ENCODE data around the gene TSEN15.

TSEN15 gene

DNA sequence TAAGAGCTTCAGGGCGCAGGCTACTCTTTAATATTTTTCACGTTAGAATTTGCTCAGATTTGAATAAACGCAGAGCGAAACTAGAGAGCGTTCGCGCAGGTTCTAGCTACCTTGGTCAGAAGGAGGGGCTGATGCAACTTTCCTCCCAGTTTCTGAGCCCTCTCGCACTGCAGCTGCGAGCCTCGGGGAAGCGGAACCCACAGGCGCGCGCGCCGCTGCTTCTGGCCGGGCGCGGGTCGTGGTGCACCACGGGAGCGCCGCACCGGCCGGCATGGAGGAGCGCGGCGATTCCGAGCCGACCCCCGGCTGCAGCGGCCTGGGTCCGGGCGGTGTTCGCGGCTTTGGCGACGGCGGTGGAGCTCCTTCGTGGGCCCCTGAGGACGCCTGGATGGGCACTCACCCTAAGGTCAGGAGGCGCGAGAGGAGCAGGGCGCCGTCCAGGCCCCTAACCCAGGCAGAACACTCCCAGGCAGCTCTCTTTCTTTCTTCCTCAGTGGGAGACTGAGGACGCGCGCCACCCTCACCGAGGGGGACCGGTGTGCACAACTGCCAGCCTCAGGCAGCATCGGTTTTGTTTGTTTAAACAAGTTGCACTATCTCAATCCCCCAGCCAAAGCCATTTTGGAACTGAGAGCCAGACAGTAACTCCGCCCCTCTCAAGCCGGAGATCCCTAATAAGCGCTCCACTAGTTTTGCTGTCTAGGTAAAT, at the start of gene TSEN15:
Gene TSEN15 (plus strand): TSS at position 246 of the 709 bp plus-strand sequence. CDS start 26 bp downstream, at position 272.
- peak; percentile 87 for DNase-seq (ENCODE audit: low spot score)

- peak; percentile 60 for DNase-seq (ENCODE audit: low spot score)
These were observed 49.5 kb upstream of the TSEN15 start for GRCh38 chr1:184002071-184002470.

GRCh38 chr1:184004935-184005334, 46.6 kb upstream of the TSEN15 start:
- no peak for DNase-seq (ENCODE audit: low spot score)

DNA sequence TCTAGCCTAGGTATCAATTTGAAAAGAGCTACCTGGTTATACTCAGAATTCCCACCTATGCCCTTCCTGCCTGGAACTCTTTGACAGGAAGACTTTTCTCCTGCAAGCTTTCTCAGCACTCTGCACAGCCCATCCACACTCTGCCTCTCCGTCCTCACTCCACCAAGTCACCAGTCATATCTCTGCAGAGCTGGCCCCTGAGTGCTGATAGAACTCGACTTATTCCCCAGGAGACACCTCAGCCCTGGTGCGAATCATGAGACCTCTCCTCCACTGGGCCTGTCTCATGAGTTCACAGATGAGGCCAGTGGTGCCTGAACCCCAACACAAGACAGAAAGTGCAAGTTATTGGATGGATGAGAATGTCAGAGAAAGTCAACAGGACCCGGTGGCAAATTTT, 46.0 kb upstream of the TSEN15 start:
- DNase-seq (ENCODE audit: low spot score): no peak

GRCh38 chr1:184010788-184011187, 40.7 kb upstream of the TSEN15 start:
- DNase-seq (ENCODE audit: low spot score): no peak

- no peak for DNase-seq (ENCODE audit: low spot score)
These were observed 39.3 kb upstream of the TSEN15 start for GRCh38 chr1:184012187-184012586.

DNA sequence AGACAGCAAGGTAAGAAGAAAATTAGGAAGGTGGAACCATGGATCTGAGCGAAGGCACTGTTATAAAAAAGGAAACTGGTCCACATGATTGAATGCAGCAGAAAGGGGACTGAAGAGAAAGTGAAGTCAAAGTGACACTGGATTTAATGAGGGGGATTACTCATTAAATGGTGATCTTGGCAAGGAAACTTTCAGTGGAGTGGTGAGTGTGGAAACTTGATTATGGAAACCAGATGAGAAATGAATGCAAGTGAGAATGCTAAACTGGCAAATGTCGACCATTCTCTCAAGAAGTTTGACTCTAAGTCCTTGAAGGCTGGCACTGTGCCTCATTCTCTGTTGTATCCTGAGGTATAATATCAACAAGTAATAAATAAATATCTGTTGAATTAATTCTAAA, 37.3 kb upstream of the TSEN15 start:
- no peak for DNase-seq (ENCODE audit: low spot score)

- DNase-seq (ENCODE audit: low spot score): no peak
These were observed 35.4 kb upstream of the TSEN15 start for GRCh38 chr1:184016169-184016568.

- no peak for DNase-seq (ENCODE audit: low spot score)
These were observed 34.2 kb upstream of the TSEN15 start for GRCh38 chr1:184017306-184017705.

- DNase-seq (ENCODE audit: low spot score): no peak
These were observed 32.9 kb upstream of the TSEN15 start for GRCh38 chr1:184018622-184019021.

GRCh38 chr1:184019069-184019468, 32.5 kb upstream of the TSEN15 start:
- DNase-seq (ENCODE audit: low spot score): no peak

DNA sequence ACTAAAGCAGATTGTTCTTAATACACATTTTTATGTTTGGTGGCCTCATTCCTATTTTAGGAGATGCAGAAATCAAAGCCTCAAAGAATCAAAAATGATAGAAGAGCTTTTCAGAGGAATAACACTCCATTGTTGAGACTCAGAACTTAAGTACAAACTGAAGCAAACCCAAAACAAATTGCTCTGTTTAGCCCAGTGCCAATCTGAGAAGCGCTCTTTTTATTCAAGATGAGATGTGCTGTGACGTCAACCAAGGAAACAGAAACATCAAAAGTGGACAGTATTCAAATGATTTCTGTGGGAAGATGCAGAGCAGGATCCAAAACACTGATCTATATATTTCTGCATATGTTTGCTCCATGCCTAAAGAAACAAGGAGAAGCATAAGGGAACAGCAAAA, 32.0 kb upstream of the TSEN15 start:
- no peak for DNase-seq (ENCODE audit: low spot score)

GRCh38 chr1:184020328-184020727, 31.2 kb upstream of the TSEN15 start:
- no peak for DNase-seq (ENCODE audit: low spot score)

- DNase-seq (ENCODE audit: low spot score): no peak
These were observed 30.7 kb upstream of the TSEN15 start for GRCh38 chr1:184020855-184021254.

DNA sequence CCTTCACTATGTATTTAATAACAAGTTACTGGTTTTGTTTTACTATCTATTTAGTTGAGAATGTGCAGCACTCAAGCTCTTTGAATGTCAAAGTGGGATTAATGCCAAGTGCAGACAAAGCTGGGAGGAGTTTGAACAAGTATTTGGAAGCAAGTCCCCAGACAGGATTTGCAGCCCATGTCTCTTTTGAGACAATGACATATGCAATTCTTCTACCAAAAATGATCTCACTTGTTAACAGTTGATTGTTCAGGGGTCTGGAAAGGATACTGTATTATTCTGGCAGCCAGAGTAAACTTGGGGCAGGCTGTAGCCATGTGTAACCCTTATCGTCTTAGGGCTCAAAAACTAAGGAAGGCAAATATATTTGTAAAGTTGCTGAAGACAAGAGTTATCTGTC, 29.8 kb upstream of the TSEN15 start:
- DNase-seq (ENCODE audit: low spot score): no peak

DNA sequence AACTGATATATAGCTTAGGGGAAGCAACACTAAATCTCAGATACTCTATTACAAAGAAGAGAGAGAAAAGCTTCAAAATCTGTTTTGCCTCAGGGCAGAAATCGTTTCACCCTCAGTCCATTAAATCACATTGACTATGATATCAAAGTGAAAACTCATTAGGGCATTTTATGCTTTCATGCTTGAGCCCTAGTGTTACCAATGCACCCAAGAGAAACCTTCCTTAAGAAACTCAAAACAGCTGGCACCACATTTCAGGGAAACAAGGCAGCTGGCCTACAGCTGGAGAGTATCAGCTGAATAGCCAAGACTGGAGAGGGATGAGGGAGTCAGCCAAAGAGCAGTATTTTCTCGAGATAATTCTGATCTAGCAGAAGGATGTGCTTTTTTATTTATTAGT, 28.9 kb upstream of the TSEN15 start:
- no peak for DNase-seq (ENCODE audit: low spot score)

- DNase-seq (ENCODE audit: low spot score): no peak
These were observed 28.4 kb upstream of the TSEN15 start for GRCh38 chr1:184023171-184023570.

GRCh38 chr1:184025242-184025675, 26.3 kb upstream of the TSEN15 start:
- no peak for DNase-seq (ENCODE audit: low spot score)

DNA sequence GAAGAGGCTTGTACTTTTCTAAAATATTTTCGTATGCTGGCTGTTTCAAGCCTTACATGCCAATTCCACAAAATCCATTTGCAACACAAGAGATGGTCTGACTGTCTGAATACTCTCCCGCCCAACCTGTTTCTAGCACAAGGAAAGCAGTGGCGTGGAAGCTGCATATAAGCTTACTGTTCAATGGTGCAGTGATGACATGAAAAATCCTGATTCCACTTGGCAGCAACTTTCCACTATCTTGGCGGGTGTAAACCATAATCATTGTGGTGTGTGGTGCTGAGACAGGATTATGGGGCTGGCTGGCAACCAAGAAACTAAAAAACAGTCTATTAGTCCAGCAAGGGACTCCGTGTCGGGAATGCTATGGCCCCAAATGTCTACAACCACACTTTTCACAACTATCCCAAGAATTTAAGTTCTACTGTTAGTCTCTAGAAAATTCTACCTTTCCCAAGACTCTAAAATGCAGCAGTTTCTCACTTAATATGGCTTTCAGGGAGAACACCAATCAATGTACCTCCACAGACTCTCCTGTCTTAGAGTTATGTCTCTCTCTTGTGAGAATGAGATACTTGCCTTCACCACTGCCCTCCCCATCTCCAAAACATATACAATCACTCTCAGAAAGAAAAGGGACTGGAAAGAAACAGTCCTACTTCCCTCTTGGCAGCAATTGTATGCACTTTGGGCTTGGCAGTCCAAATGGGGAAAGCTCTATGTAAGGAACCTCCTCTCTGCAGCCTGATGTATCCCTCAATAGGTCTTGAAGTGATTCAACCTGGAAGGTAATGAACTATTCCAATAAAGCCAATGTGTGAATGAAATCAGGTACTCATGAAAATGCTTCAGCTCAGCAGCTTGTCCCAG, 23.5 kb upstream of the TSEN15 start:
- no peak for DNase-seq (ENCODE audit: low spot score)

- DNase-seq (ENCODE audit: low spot score): no peak
These were observed 22.5 kb upstream of the TSEN15 start for GRCh38 chr1:184028854-184029623.

- DNase-seq (ENCODE audit: low spot score): no peak
These were observed 21.0 kb upstream of the TSEN15 start for GRCh38 chr1:184030433-184031091.

DNA sequence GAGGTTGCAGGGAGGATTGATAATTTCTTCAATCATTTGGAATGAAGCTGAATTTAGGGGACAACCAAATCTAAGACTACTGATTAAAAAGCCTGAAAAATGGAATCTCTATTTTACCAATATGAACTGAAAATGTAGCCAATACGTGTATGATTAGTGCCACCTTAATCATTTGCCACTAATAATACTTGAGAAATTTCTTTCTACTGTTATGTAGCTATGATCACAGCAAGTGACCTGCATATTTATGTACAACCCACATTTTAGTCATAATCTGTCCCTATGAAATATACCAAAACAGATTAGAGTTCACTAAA, 20.5 kb upstream of the TSEN15 start:
- no peak for DNase-seq (ENCODE audit: low spot score)

Measured in LoVo (cell line).